ENCODE results near the gene HMOX2. TPM values are rescaled to one million over a fixed set of nuclear protein-coding genes. Genes with fewer than 3 reads are reported as not detected.

The HMOX2 gene
- total RNA-seq, 1 experiment from 2014 or later, result 34.6 TPM

- DNase-seq (ENCODE audit: extremely low read depth, low read depth), result no peak
Observed at GRCh38 chr16:4550591-4550990, 74.4 kb downstream of the HMOX2 start.

GRCh38 chr16:4552541-4552940, 76.3 kb downstream of the HMOX2 start:
- DNase-seq (ENCODE audit: extremely low read depth, low read depth), result no peak

GRCh38 chr16:4556112-4556511, 79.9 kb downstream of the HMOX2 start, which contains the start of gene C16orf96:
C16orf96 (plus strand) TSS chr16:4556340; CDS start chr16:4556490, 150 bp downstream.
- no peak for DNase-seq (ENCODE audit: extremely low read depth, low read depth)

- no peak for DNase-seq (ENCODE audit: extremely low read depth, low read depth)
Observed at GRCh38 chr16:4556580-4556979, 80.4 kb downstream of the HMOX2 start.

- DNase-seq (ENCODE audit: extremely low read depth, low read depth), result no peak
Observed at GRCh38 chr16:4557973-4558372, 81.8 kb downstream of the HMOX2 start.

Small RNAs within 50 kb of the gene (small RNA-seq; reads per million reads assigned to genes)
- 0 reads per million in 2 experiments for gene AC012676.2

Other genes with a start within 250 kb of the HMOX2 start
- gene SRL, start 234.3 kb upstream of the HMOX2 start, total RNA-seq (2014; rRNA removed; shearing (Covaris generic)), result not detected in 2 replicates
- gene TFAP4, start 203.4 kb upstream of the HMOX2 start, total RNA-seq (2014; rRNA removed; shearing (Covaris generic)), result 21.1 and 22.0 TPM in 2 replicates
- gene GLIS2, start 160.3 kb upstream of the HMOX2 start, total RNA-seq (2014; rRNA removed; shearing (Covaris generic)), result 4.3 and 6.3 TPM in 2 replicates
- gene PAM16, start 125.1 kb upstream of the HMOX2 start, total RNA-seq (2014; rRNA removed; shearing (Covaris generic)), result 65.7 and 80.6 TPM in 2 replicates
- 5.1 and 7.2 TPM in 2 replicates for gene VASN, start 104.5 kb upstream of the HMOX2 start, total RNA-seq (2014; rRNA removed; shearing (Covaris generic))
- gene CORO7, start 59.8 kb upstream of the HMOX2 start, total RNA-seq (2014; rRNA removed; shearing (Covaris generic)), result 12.3 and 13.1 TPM in 2 replicates
- gene DNAJA3, start 50.5 kb upstream of the HMOX2 start, total RNA-seq (2014; rRNA removed; shearing (Covaris generic)), result 210 and 214 TPM in 2 replicates
- gene NMRAL1, start 1.8 kb upstream of the HMOX2 start, total RNA-seq (2014; rRNA removed; shearing (Covaris generic)), result 47.9 and 50.7 TPM in 2 replicates
- 4.7 and 5.3 TPM in 2 replicates for gene CDIP1, start 62.4 kb downstream of the HMOX2 start, total RNA-seq (2014; rRNA removed; shearing (Covaris generic))
- not detected in 2 replicates for gene C16orf96, start 79.9 kb downstream of the HMOX2 start, total RNA-seq (2014; rRNA removed; shearing (Covaris generic))
- 10.7 and 11.5 TPM in 2 replicates for gene UBALD1, start 138.5 kb downstream of the HMOX2 start, total RNA-seq (2014; rRNA removed; shearing (Covaris generic))
- 13.6 and 15.3 TPM in 2 replicates for gene MGRN1, start 148.4 kb downstream of the HMOX2 start, total RNA-seq (2014; rRNA removed; shearing (Covaris generic))
- gene NUDT16L1, start 217.2 kb downstream of the HMOX2 start, total RNA-seq (2014; rRNA removed; shearing (Covaris generic)), result 5.5 and 7.8 TPM in 2 replicates